K562 (cell line): ENCODE results near the gene PPP1R10. TPM values are rescaled to one million over a fixed set of nuclear protein-coding genes. Genes with fewer than 3 reads are reported as not detected.

Source experiments
- ARID4B ChIP-seq: sonication (generic); formaldehyde crosslinking; IDR thresholded peaks from 2 replicates; pipeline ENCODE4 v1.8.0; 2022; ENCODE audit warnings: mild to moderate bottlenecking, missing genetic modification reagents
- BRF2 ChIP-seq: IDR thresholded peaks from 3 replicates; pipeline ENCODE4 v1.6.1; 2011; ENCODE audit warnings: borderline replicate concordance, mild to moderate bottlenecking; ENCODE audit not compliant: insufficient read length, insufficient read depth
- DLX4 ChIP-seq: fragments of 250-450 bp; sonication (Bioruptor Pico); IDR thresholded peaks from 2 replicates; pipeline ENCODE4 v1.6.1; 2021; ENCODE audit warnings: mild to moderate bottlenecking
- GABPB2 ChIP-seq: fragments of 250-450 bp; sonication (Bioruptor Pico); conservative IDR thresholded peaks from 2 replicates; pipeline ENCODE4 v1.5.1; 2021; ENCODE audit warnings: mild to moderate bottlenecking
- MEIS2 ChIP-seq: fragments of 450-650 bp; IDR thresholded peaks from 2 replicates; pipeline ENCODE4 v1.6.1; 2014; ENCODE audit warnings: mild to moderate bottlenecking; ENCODE audit not compliant: partially characterized antibody
- PBX2 ChIP-seq, 2 experiments: IDR thresholded peaks in 1 of 2; conservative IDR thresholded peaks in 1 of 2; 2 replicates each; pipeline ENCODE4 v1.6.1; 2016; ENCODE audit warnings: low read depth in 2 of 2, mild to moderate bottlenecking in 1 of 2, missing compliant biosample characterization in 1 of 2, missing genetic modification characterization in 1 of 2, moderate library complexity in 1 of 2
- VEZF1 ChIP-seq: fragments of 200-800 bp; sonication (Bioruptor generic); IDR thresholded peaks from 2 replicates; pipeline ENCODE4 v1.6.1; 2017; ENCODE audit warnings: missing genetic modification characterization, missing compliant biosample characterization
- ZBTB33 ChIP-seq: sonication (generic); formaldehyde crosslinking; IDR thresholded peaks from 2 replicates; pipeline ENCODE4 v1.8.1; 2023; ENCODE audit warnings: mild to moderate bottlenecking, missing genetic modification reagents
- ZNF695 ChIP-seq: fragments of 450-650 bp; formaldehyde crosslinking; IDR thresholded peaks from 2 replicates; pipeline ENCODE4 v1.4.0; 2020; ENCODE audit warnings: mild to moderate bottlenecking, moderate library complexity
- ZNF740 ChIP-seq, 3 experiments: fragments of 200-800 bp in 1 of 3; sonication (Bioruptor generic) in 1 of 3; sonication (generic) in 1 of 3; formaldehyde crosslinking in 1 of 3; IDR thresholded peaks; 2 replicates each; pipeline versions ENCODE4 v1.6.1 to v1.8.0; 2016 to 2022; ENCODE audit warnings: mild to moderate bottlenecking in 2 of 3, missing compliant biosample characterization in 2 of 3, missing genetic modification characterization in 2 of 3, missing genetic modification reagents in 1 of 3
- polyA plus RNA-seq, 8 experiments: library from polyadenylated mRNA; depleted of rRNA in 4 of 8; stranded (reverse) in 5 of 8; unstranded in 3 of 8; fragments of >200 nt; fragmentation: Nextera tagmentation in 2 of 8; fragmentation: Illumina TruSeq in 1 of 8; extraction: Ambion mirVana in 2 of 8; extraction: Trizol in 1 of 8; gene quantifications; 2 replicates each; pipeline versions ENCODE4 v1.2.1 to v1.2.3, GENCODE V29; 2011 to 2014; ENCODE audit warnings: inconsistent platforms in 1 of 8, missing spikeins in 1 of 8
- total RNA-seq, 7 experiments: library from RNA; depleted of rRNA in 6 of 7; stranded (reverse); fragments of >200 nt in 6 of 7; fragmentation: Illumina TruSeq in 2 of 7; extraction: Trizol in 2 of 7; gene quantifications; 2 replicates each; pipeline versions ENCODE4 v1.2.1 to v1.2.3, GENCODE V29; 2011 to 2021; ENCODE audit warnings: low replicate concordance in 1 of 7

The PPP1R10 gene
- total and polyA plus RNA-seq, 9 of the 15 experiments (the other 6 are each of a cell fraction or from before 2014, with no cell fraction given): 14.1 to 65.5 (median 32.6) TPM

- TF ChIP-seq VEZF1 (no peak), MEIS2 (peak; percentile 47), ARID4B (CRISPR knock-in tag) (no peak), PBX2 (CRISPR knock-in tag; IDR thresholded peaks at IDR 0.05; ENCODE audit: low read depth) (no peak), PBX2 (tag; conservative IDR thresholded peaks at IDR 0.05; ENCODE audit: low read depth) (peak; percentile 63), BRF2 (no peak), ZNF695 (CRISPR knock-in tag) (no peak), ZNF740 (CRISPR knock-in tag; IDR thresholded peaks at IDR 0.05) (no peak), ZNF740 (tag; IDR thresholded peaks at IDR 0.05) (no peak), ZBTB33 (CRISPR knock-in tag) (no peak), GABPB2 (CRISPR knock-in tag) (no peak), DLX4 (CRISPR knock-in tag) (no peak)
Observed at GRCh38 chr6:30591008-30591407, 26.0 kb downstream of the PPP1R10 start (continued).
